ENCODE measurements around the gene TMEM221.
"Not testable (repeated sequence)": the region's sequence is repeated elsewhere in the genome, so short reads cannot be mapped to it uniquely, and the experiment has no call there.

- TF ChIP-seq CTCF, POLR2A (IDR thresholded peaks at IDR 0.05): not testable (repeated sequence)
Measured at GRCh38 chr19:17475011-17475540, 26.6 kb upstream of the TMEM221 start.

Measured in right lobe of liver (tissue), 4 donors.